Measurements from ENCODE around the gene NUDT2. TPM values are rescaled to one million over a fixed set of nuclear protein-coding genes. Genes with fewer than 3 reads are reported as not detected.

The NUDT2 gene
- total RNA-seq, 1 experiment from 2014 or later = 34.6 TPM

GRCh38 chr9:34311499-34312185 lies 17.7 kb upstream of the NUDT2 start:
- ChIA-PET POLR2A (ENCODE audit: unreplicated experiment) (no interaction called here), CTCF (no interaction called here)
- no peak for DNase-seq
- BruUV-seq (replicated peaks) = no TSS peak
- no peak for ATAC-seq
- H4K20me1 ChIP-seq (ENCODE audit: low read length) = no peaks in the 10 kb centered on the region
- H3K9me2 ChIP-seq (replicated peaks; ENCODE audit: low read length) = no peaks in the 10 kb centered on the region
- no peaks in the 10 kb centered on the region for H3K36me3 ChIP-seq (ENCODE audit: low read depth, low read length)
- H3K4me3 ChIP-seq (ENCODE audit: low read length) = no peak overlapping the region
- H3K79me2 ChIP-seq (ENCODE audit: low read length) = no peaks in the 10 kb centered on the region
- H3K4me2 ChIP-seq (ENCODE audit: low read length) = no peak overlapping the region
- H3K27me3 ChIP-seq (ENCODE audit: low read length) = no peaks in the 10 kb centered on the region
- TF ChIP-seq EZH2 (IDR thresholded peaks at IDR 0.05; ENCODE audit: low read length, unreplicated experiment) (no peak), EZH2phosphoT487 (IDR thresholded peaks at IDR 0.05; ENCODE audit: borderline replicate concordance, low read length) (no peak), CTCF (conservative IDR thresholded peaks at IDR 0.05; ENCODE audit: low read depth, low read length) (no peak)
- intact Hi-C loops (cut with micrococcal nuclease) = no loop called here
- no peaks in the 10 kb centered on the region for H3K9me3 ChIP-seq (ENCODE audit: low read length)
- no peak overlapping the region for H2AFZ ChIP-seq (ENCODE audit: low read length)
- no peak overlapping the region for H3K27ac ChIP-seq (ENCODE audit: low read length)
- no peaks in the 10 kb centered on the region for H3F3A ChIP-seq (ENCODE audit: low read length, unreplicated experiment)
- peaks cover 7% of the 10 kb centered on the region; the same call in 1 of the 2 replicates for H3K4me1 ChIP-seq (ENCODE audit: insufficient read depth, low read length)
- no peak overlapping the region for H3K9ac ChIP-seq (ENCODE audit: low read length)

GRCh38 chr9:34317436-34317835 lies 11.9 kb upstream of the NUDT2 start:
- ChIA-PET POLR2A (ENCODE audit: unreplicated experiment) (interaction anchor here (0.6 kb wide), 1 partner anchor 38 kb away, joined by 4 read pairs; no protein-coding TSS in a partner anchor), CTCF (no interaction called here)
- Histone ChIP-seq H3K9me3 (ENCODE audit: low read length) (no peaks in the 10 kb centered on the region), H3K36me3 (ENCODE audit: low read depth, low read length) (no peaks in the 10 kb centered on the region), H3K79me2 (ENCODE audit: low read length) (0 out of 2 replicates have a peak, but pooled peaks cover 3% of the 10 kb centered on the region), H3K9me2 (replicated peaks; ENCODE audit: low read length) (no peaks in the 10 kb centered on the region), H3K4me3 (ENCODE audit: low read length) (no peak overlapping the region), H3K4me1 (ENCODE audit: insufficient read depth, low read length) (no peaks in the 10 kb centered on the region), H3K27ac (ENCODE audit: low read length) (no peak overlapping the region), H3K9ac (ENCODE audit: low read length) (no peak overlapping the region), H4K20me1 (ENCODE audit: low read length) (no peaks in the 10 kb centered on the region), H3K27me3 (ENCODE audit: low read length) (no peaks in the 10 kb centered on the region), H3K4me2 (ENCODE audit: low read length) (no peak overlapping the region), H2AFZ (ENCODE audit: low read length) (no peak overlapping the region), H3F3A (ENCODE audit: low read length, unreplicated experiment) (no peaks in the 10 kb centered on the region)
- TF ChIP-seq CTCF (conservative IDR thresholded peaks at IDR 0.05; ENCODE audit: low read depth, low read length) (no peak), EZH2phosphoT487 (IDR thresholded peaks at IDR 0.05; ENCODE audit: borderline replicate concordance, low read length) (no peak), EZH2 (IDR thresholded peaks at IDR 0.05; ENCODE audit: low read length, unreplicated experiment) (no peak)
- intact Hi-C loops (cut with micrococcal nuclease) = no loop called here
- DNase-seq = no peak
- BruUV-seq (replicated peaks) = no TSS peak
- ATAC-seq = no peak

GRCh38 chr9:34318163-34318790 lies 11.1 kb upstream of the NUDT2 start:
- no peaks in the 10 kb centered on the region for H3K9me3 ChIP-seq (ENCODE audit: low read length)
- DNase-seq = no peak
- H3K4me2 ChIP-seq (ENCODE audit: low read length) = no peak overlapping the region
- no peak overlapping the region for H3K9ac ChIP-seq (ENCODE audit: low read length)
- POLR2A ChIA-PET (ENCODE audit: unreplicated experiment) = no interaction called here
- no peaks in the 10 kb centered on the region for H3K9me2 ChIP-seq (replicated peaks; ENCODE audit: low read length)
- CTCF ChIA-PET = no interaction called here
- BruUV-seq (replicated peaks) = no TSS peak
- H2AFZ ChIP-seq (ENCODE audit: low read length) = no peak overlapping the region
- no peaks in the 10 kb centered on the region for H3F3A ChIP-seq (ENCODE audit: low read length, unreplicated experiment)
- H3K79me2 ChIP-seq (ENCODE audit: low read length) = 0 out of 2 replicates have a peak, but pooled peaks cover 3% of the 10 kb centered on the region
- no peaks in the 10 kb centered on the region for H3K4me1 ChIP-seq (ENCODE audit: insufficient read depth, low read length)
- no peak for ATAC-seq
- H3K27me3 ChIP-seq (ENCODE audit: low read length) = no peaks in the 10 kb centered on the region
- no peak overlapping the region for H3K4me3 ChIP-seq (ENCODE audit: low read length)
- intact Hi-C loops (cut with micrococcal nuclease) = no loop called here
- H4K20me1 ChIP-seq (ENCODE audit: low read length) = no peaks in the 10 kb centered on the region
- H3K36me3 ChIP-seq (ENCODE audit: low read depth, low read length) = no peaks in the 10 kb centered on the region
- no peak overlapping the region for H3K27ac ChIP-seq (ENCODE audit: low read length)
- TF ChIP-seq EZH2 (IDR thresholded peaks at IDR 0.05; ENCODE audit: low read length, unreplicated experiment) (no peak), EZH2phosphoT487 (IDR thresholded peaks at IDR 0.05; ENCODE audit: borderline replicate concordance, low read length) (no peak), CTCF (conservative IDR thresholded peaks at IDR 0.05; ENCODE audit: low read depth, low read length) (no peak)
